T-helper 2 cell treated with Interferon-gamma antibody and Interleukin-4, amounts not matched to agents 5 μg/mL and 100 μg/mL, for 36 hours (primary cell): ENCODE data around the gene NEURL1.
"Not testable (repeated sequence)": the region's sequence is repeated elsewhere in the genome, so short reads cannot be mapped to it uniquely, and the experiment has no call there.

Experiments
- DNase-seq: peaks from one replicate; pipeline ENCODE4 v3.0.0; 2021; ENCODE audit warnings: low spot score
- H3K27ac Mint-ChIP-seq: one replicate; pipeline ENCODE4 v1.8.0; 2021; ENCODE audit warnings: mild to moderate bottlenecking, mixed read lengths
- H3K27me3 Mint-ChIP-seq: one replicate; pipeline ENCODE4 v1.8.0; 2021; ENCODE audit warnings: low read depth, mixed read lengths
- H3K36me3 Mint-ChIP-seq: one replicate; pipeline ENCODE4 v1.8.0; 2021; ENCODE audit warnings: low read depth, mixed read lengths
- H3K4me1 Mint-ChIP-seq: one replicate; pipeline ENCODE4 v1.8.0; 2021; ENCODE audit warnings: low read depth, mixed read lengths
- H3K4me3 Mint-ChIP-seq: one replicate; pipeline ENCODE4 v1.8.0; 2022; ENCODE audit warnings: mild to moderate bottlenecking, moderate library complexity, mixed read lengths
- H3K9me3 Mint-ChIP-seq: one replicate; pipeline ENCODE4 v1.8.0; 2021; ENCODE audit warnings: mixed read lengths

Gene NEURL1

DNA sequence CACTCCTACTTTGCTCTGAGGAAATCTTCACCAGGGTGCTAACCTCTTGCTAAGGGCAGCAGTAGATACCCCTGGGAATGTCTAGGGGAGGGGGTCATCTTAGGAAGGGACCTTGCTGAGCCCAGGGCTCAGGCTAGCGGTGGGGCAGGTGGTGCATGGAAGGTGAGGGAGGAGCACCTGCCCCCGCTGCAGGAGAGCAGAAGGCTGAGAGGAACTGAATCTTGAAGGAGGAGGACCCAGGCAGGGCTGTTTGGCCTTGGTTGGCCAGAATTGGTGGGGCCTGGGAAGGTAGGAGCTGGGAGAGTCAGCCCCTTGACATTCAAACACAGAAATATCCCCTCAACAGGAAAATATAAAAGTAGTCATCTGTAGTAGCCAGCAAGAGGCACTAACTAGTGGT lies 21.5 kb upstream of the NEURL1 start:
- Mint-ChIP-seq H3K27ac (peak overlapping the region; percentile 95), H3K27me3 (no peaks in the 10 kb centered on the region), H3K36me3 (peaks cover 13% of the 10 kb centered on the region), H3K4me3 (peak overlapping the region; percentile 70), H3K9me3 (peaks cover 5% of the 10 kb centered on the region), H3K4me1 (peaks cover 51% of the 10 kb centered on the region)
- no peak for DNase-seq

DNA sequence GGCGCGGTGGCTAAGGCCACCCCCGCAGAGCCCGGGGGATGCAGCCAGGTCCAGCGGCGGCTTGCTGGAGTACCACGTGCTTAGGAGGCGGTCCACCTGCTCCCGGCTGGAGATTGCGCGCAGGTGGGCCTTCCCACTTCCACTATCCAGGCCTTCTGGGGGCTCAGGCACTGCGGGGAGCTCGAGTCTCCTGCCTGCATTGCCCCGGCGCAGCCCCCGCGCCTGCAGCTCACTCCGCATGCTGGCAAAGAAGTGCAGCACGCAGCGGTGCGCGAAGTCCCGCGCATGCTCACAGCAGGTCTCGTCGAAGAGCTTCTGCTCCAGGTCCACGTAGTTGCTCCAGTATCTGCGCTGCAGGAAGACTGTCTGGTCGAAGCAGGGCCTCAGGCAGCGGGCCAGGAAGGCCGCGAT lies 20.2 kb upstream of the NEURL1 start:
- peaks cover 5% of the 10 kb centered on the region for H3K9me3 Mint-ChIP-seq
- no peak for DNase-seq
- H3K36me3 Mint-ChIP-seq, result peaks cover 13% of the 10 kb centered on the region
- no peaks in the 10 kb centered on the region for H3K27me3 Mint-ChIP-seq
- peak overlapping the region; percentile 37 for H3K27ac Mint-ChIP-seq
- H3K4me3 Mint-ChIP-seq, result no peak overlapping the region
- peaks cover 44% of the 10 kb centered on the region for H3K4me1 Mint-ChIP-seq

DNA sequence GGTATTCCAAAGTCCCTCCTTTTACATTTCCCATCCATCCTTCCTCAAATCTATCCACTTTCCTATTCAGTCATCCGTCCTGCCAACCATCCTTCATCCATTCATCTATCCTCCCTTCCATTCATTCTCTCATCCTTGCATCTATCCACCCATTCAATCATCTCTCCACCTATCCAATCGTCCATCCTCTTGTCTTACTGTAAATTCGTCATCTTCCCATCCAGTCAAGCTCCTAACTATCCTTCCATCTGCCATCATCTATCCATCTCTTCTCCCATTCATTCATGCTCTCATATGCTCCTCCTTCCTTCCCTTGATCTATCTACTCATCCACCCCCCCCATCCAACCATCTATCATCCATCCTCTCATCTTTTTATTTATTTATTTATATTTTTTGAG lies 19.4 kb upstream of the NEURL1 start:
- peaks cover 5% of the 10 kb centered on the region for H3K9me3 Mint-ChIP-seq
- peaks cover 13% of the 10 kb centered on the region for H3K36me3 Mint-ChIP-seq
- H3K4me3 Mint-ChIP-seq, result no peak overlapping the region
- peaks cover 44% of the 10 kb centered on the region for H3K4me1 Mint-ChIP-seq
- no peaks in the 10 kb centered on the region for H3K27me3 Mint-ChIP-seq
- DNase-seq, result no peak
- H3K27ac Mint-ChIP-seq, result peak overlapping the region; percentile 43

DNA sequence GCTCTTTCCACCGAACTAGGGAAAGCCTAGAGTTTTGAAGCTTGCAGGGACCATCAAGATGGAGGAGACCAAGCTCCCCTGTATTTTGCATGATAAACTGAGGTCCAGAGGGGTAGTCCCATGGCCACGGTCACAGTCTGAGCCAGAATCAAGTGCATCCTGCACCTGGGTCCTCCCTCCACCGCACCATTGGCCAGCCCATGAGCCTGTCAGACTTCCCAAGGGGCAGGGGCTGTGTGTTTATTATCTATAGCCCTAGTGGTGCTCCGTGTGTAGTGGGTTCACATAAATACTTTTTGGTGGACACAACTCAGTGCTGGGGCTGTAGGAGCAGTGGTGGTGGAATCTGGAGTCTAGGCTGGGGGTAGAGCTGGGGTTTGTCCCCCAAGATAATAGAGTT lies 18.1 kb upstream of the NEURL1 start:
- Mint-ChIP-seq H3K9me3 (peaks cover 4% of the 10 kb centered on the region), H3K4me1 (peaks cover 31% of the 10 kb centered on the region), H3K36me3 (peaks cover 7% of the 10 kb centered on the region), H3K27me3 (no peaks in the 10 kb centered on the region), H3K4me3 (no peak overlapping the region), H3K27ac (no peak overlapping the region)
- no peak for DNase-seq

DNA sequence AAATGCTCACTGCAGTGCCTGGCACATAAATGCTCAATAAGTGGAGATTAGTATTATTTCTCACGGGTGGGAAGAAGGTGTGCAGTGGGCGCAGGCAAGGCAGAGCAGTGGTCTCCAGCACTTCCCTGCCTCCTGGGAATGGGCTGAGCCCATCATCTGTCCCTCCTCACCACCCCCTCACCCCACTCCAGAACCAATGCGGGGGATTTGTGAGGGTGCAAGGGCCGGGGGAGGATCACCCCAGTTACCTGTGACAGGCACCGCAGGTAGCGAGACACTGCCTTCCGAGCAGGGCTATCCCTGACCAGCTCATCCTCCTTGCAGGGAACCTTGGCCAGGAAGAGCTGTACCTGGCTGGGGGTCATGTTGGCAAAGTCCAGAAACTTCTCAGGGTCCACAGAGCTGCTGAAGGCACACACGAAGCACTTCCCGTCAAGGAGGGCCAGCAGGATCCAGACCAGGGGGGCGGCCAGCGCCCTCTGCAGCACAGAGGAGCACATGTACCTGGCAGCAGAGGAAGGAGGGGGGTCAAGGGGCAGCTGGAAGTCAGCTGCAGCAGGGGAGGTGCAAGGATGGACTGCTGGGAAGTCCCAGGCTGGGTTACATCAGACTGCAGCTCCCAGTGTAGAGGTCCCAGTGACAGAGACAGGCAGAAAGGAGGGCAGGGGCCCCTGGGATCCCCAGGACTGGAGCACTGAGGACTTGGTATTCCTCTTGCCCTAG lies 17.3 kb upstream of the NEURL1 start:
- Mint-ChIP-seq H3K4me1 (peaks cover 26% of the 10 kb centered on the region), H3K36me3 (peaks cover 2% of the 10 kb centered on the region), H3K27ac (peak overlapping the region; percentile 53), H3K4me3 (no peak overlapping the region), H3K9me3 (no peaks in the 10 kb centered on the region), H3K27me3 (no peaks in the 10 kb centered on the region)
- DNase-seq, result no peak

DNA sequence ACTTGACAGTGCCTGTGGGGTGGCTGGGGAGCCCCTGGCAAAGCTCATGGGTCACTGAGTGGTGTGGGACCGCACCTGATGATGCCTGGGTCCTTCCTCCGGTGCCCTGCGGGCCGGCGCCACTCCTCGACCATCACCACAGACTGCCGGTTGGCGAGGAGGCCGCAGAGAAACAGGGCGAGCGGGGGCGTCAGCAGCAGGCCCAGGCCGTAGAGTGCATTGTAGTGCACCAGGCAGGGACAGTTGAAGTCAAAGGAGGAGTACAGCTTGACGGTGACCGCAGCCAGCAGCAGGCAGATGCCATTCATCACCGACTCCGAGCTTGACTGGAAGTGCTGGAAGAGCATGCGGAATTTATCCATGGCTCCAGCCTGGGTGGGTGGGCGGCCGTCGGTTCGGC lies 14.8 kb upstream of the NEURL1 start:
- peaks cover 2% of the 10 kb centered on the region for H3K36me3 Mint-ChIP-seq
- H3K27me3 Mint-ChIP-seq, result no peaks in the 10 kb centered on the region
- DNase-seq, result no peak
- H3K4me3 Mint-ChIP-seq, result no peak overlapping the region
- H3K9me3 Mint-ChIP-seq, result no peaks in the 10 kb centered on the region
- no peak overlapping the region for H3K27ac Mint-ChIP-seq
- H3K4me1 Mint-ChIP-seq, result peaks cover 17% of the 10 kb centered on the region

DNA sequence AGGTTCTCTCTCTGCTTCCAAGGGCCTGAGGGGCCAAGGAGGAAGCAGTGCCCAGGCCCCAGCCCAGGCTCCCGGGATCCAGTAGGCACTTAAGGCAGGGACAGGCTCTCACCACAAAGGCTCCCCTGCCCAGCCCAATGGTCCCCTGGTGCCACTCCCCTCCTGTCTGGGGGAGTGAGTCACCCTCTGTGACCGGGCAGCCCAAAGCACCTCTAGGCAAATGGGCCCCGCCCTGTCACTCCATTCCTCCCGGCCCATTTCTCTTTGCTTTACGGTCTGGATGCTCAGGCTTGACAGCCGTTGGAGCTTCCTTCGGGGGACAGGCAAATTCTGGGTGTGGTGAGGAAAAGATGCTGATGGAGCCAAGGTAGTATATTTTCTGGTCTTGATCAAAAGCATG lies 14.4 kb upstream of the NEURL1 start, which contains the start of gene CALHM3:
TSS of gene CALHM3 (minus strand) at position 106 of the 400 bp plus-strand sequence. CDS start 208 bp downstream, outside the sequence.
- peaks cover 14% of the 10 kb centered on the region for H3K4me1 Mint-ChIP-seq
- no peaks in the 10 kb centered on the region for H3K9me3 Mint-ChIP-seq
- H3K27ac Mint-ChIP-seq, result no peak within 1 kb of the TSS
- no peak for DNase-seq
- no peak within 1 kb of the TSS for H3K4me3 Mint-ChIP-seq
- no peaks in the 10 kb centered on the region for H3K36me3 Mint-ChIP-seq
- no peaks in the 10 kb centered on the region for H3K27me3 Mint-ChIP-seq

DNA sequence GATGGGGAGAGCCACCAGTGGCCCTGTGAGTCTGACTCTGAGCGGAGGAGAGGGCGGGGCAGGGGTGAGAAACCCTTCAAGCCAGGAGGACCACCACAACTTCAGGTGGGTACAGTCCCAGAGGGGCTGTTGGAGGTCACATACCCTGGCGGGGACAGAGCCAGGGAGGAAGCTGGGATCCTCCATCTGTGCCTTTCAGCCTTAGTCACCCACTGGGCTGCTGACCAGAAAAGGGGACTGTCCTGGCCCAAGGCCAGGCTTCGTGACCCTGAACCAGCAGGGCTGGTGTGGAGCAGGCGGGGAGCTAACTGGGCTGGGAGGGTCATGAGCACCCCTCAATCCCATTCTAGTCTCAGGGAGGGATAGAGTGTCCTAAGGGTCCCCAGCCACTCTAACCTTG lies 13.0 kb upstream of the NEURL1 start:
- Mint-ChIP-seq H3K36me3 (no peaks in the 10 kb centered on the region), H3K27me3 (no peaks in the 10 kb centered on the region), H3K4me3 (no peak overlapping the region), H3K4me1 (peaks cover 11% of the 10 kb centered on the region), H3K27ac (no peak overlapping the region), H3K9me3 (no peaks in the 10 kb centered on the region)
- DNase-seq, result no peak

DNA sequence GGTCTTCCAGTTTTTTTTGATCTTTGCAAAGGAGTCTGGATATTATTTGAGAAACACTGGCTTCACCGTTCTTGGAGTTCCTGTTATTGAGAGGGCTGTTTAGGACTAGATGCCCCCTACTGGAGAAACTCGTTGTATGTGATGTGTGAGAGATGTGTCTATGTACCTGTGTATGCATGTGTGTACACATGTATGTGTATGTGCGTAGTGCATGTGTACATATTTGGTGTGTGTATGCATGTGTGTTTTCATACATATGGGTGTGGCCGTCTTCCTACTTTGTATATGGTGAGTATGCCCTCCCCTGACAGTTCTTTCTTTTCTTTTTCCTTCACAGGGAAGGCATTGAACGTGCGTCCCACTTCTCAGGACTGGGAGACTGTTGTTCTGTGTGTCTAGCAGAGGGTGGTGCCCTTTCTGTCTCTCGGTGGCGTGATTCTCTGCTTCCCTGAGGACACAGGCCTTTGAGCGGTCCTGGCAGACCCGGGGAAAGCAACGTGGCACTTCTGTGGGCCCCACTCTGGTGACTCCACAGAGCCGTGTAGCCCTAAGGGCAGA lies 11.5 kb upstream of the NEURL1 start:
- Mint-ChIP-seq H3K36me3 (no peaks in the 10 kb centered on the region), H3K27ac (no peak overlapping the region), H3K4me3 (no peak overlapping the region), H3K4me1 (peaks cover 8% of the 10 kb centered on the region), H3K9me3 (no peaks in the 10 kb centered on the region), H3K27me3 (no peaks in the 10 kb centered on the region)
- DNase-seq, result no peak

DNA sequence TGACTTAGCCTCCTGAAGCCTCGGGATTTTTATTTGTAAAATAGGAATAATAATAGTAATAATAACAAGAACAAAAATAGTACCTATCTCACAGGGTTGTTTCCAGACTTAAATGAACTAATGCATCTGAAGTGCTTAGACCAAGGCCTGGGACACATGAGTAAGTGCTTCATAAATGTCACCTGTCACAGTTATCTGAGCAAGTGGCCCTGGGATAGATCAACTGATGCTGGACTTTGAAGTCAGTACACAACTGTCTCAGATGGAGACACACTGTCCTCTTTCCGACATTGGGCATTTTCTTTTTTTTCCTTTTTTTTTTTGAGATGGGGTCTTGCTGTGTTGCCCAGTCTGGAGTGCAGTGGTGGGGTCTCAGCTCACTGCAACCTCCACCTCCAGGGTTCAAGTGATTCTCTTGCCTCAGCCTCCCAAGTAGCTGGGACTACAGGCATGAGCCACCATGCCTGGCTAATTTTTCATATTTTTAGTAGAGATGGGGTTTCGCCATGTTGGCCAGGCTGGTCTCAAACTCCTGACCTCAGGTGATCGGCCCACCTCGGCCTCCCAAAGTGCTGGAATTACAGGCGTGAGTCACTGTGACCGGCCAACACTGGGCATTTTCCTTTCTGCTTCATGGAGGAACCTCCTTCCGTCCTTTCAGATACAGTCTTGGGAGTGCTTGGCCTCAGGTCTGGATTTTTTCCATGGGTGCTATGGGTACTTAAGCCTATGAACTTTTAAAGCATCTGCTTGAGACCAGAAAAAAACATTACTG lies 6.7 kb upstream of the NEURL1 start:
- H3K36me3 Mint-ChIP-seq, H3K9me3 Mint-ChIP-seq, H3K27ac Mint-ChIP-seq, DNase-seq, H3K4me3 Mint-ChIP-seq, H3K4me1 Mint-ChIP-seq: not testable (repeated sequence)
- H3K27me3 Mint-ChIP-seq, result peaks cover 17% of the 10 kb centered on the region

DNA sequence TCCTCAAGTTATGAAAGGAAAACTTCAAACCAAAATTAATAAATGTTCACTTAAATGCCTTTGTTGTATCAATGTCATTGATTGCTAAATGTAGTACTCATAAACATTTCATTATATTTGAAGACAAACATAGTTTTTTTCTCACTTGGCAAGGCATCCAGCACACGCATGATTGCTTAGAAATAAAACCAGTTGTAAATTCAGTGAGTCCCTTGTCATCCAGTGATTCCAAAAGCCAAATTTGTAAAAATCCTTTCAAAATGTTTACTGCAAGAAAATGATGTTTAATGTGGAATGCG lies 6.1 kb upstream of the NEURL1 start:
- H3K4me3 Mint-ChIP-seq, result no peak overlapping the region
- H3K27me3 Mint-ChIP-seq, result peaks cover 22% of the 10 kb centered on the region
- H3K9me3 Mint-ChIP-seq, result no peaks in the 10 kb centered on the region
- H3K27ac Mint-ChIP-seq, result no peak overlapping the region
- H3K36me3 Mint-ChIP-seq, result no peaks in the 10 kb centered on the region
- no peak for DNase-seq
- no peaks in the 10 kb centered on the region for H3K4me1 Mint-ChIP-seq

DNA sequence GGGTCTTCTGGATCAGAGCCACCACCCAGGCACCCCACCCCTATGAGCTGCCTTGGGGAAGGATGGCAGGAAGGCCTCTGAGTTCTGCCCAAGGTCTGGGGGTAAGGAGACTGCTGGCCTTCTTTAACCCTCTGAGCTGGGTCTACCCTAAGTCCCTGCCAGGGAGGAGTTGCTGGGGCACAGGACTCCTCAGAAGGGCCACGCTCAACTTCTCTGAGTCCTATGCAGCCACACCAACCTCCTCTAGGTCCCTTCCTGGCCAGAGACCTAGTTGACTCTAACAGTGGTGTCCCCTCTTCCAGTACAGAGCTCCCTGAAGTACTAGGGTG lies 2.6 kb upstream of the NEURL1 start:
- H3K4me1 Mint-ChIP-seq, result peaks cover 9% of the 10 kb centered on the region
- H3K36me3 Mint-ChIP-seq, result no peaks in the 10 kb centered on the region
- H3K27me3 Mint-ChIP-seq, result peaks cover 51% of the 10 kb centered on the region
- H3K9me3 Mint-ChIP-seq, result no peaks in the 10 kb centered on the region
- no peak overlapping the region for H3K4me3 Mint-ChIP-seq
- no peak for DNase-seq
- no peak overlapping the region for H3K27ac Mint-ChIP-seq

DNA sequence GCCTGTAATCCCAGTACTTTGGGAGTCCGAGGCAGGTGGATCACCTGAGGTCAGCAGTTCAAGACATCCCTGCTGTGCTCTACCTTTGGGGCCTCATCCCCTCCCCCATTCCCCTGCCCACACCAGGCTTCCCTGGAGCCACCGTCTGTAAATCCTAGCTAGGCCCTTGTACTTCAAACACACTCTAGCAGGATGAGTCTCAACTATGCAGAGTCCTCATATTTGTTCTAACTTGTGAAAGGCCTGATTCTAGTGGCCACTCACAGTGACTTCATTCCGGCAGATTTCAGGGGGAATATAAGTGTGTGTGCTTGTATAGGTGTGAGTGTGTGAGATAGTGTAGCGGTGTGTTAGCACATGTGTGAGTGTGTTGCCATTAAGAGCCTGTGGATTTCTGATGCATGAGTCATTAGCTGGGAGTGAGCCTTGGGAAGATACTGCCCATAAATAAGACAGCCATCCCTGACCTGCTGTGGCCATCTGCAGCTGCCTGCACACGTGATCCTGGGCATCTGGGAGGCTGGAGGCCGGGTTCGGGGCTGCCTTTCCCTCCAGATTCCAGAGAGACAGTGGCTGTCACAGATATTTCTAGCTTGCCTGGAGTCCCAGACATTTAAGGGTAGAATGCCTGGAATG lies 1.7 kb upstream of the NEURL1 start:
- Mint-ChIP-seq H3K36me3 (no peaks in the 10 kb centered on the region), H3K4me1 (peaks cover 9% of the 10 kb centered on the region), H3K9me3 (no peaks in the 10 kb centered on the region), H3K27me3 (peaks cover 58% of the 10 kb centered on the region), H3K27ac (no peak overlapping the region), H3K4me3 (peak overlapping the region; percentile 85)
- DNase-seq, result no peak

DNA sequence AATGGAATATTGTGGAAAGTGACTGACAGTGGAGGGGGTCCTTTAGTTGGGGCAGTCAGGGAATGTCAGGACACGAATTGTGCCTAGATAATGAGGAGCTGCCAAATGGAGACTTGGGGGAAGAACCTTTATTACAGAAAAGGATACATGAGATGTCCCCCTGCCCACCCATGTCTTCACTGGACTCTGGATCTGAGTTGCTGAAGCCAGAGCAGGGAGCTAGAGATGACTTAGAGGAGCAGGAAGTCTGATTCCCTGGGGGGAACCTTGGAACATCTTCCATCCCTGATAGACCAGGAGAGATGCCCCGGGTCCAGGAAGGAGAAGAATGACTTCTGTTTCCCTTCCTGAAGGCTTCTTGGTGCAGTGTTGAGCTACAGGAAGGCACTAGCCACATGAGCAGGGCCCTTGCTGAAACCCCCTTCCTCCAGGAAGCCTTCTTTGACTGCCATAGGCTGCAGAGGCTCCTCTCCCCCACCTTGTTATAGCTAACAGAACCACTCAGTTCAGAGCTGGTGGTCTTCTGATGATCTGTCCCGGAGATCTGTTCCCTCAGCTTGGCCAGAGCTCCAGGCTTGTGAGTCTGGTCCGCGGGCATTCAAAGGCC lies 747 bp upstream of the NEURL1 start:
- peak overlapping the region; percentile 85 for H3K4me3 Mint-ChIP-seq
- DNase-seq, result no peak
- peaks cover 9% of the 10 kb centered on the region for H3K4me1 Mint-ChIP-seq
- H3K27me3 Mint-ChIP-seq, result peaks cover 67% of the 10 kb centered on the region
- no peaks in the 10 kb centered on the region for H3K9me3 Mint-ChIP-seq
- H3K36me3 Mint-ChIP-seq, result no peaks in the 10 kb centered on the region
- no peak overlapping the region for H3K27ac Mint-ChIP-seq
